HL-60/S4 treated with retinoic acid at 250 ng/mL for 4 days and 3 days (cell line): Measurements from ENCODE around the gene ARHGAP10.

ENCODE experiments used
- in situ Hi-C: fragments of 300-500 bp; cut with MboI; formaldehyde crosslinking; loops from 2 replicates; pipeline ENCODE4 v1.7.0; 2022; ENCODE audit warnings: low sequenced_read_pairs

The ARHGAP10 gene, protein sequence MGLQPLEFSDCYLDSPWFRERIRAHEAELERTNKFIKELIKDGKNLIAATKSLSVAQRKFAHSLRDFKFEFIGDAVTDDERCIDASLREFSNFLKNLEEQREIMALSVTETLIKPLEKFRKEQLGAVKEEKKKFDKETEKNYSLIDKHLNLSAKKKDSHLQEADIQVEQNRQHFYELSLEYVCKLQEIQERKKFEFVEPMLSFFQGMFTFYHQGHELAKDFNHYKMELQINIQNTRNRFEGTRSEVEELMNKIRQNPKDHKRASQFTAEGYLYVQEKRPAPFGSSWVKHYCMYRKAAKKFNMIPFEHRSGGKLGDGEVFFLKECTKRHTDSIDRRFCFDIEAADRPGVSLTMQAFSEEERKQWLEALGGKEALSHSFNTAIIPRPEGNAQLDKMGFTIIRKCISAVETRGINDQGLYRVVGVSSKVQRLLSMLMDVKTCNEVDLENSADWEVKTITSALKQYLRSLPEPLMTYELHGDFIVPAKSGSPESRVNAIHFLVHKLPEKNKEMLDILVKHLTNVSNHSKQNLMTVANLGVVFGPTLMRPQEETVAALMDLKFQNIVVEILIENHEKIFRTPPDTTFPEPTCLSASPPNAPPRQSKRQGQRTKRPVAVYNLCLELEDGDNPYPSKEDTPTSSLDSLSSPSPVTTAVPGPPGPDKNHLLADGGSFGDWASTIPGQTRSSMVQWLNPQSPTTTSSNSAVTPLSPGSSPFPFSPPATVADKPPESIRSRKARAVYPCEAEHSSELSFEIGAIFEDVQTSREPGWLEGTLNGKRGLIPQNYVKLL

DNA sequence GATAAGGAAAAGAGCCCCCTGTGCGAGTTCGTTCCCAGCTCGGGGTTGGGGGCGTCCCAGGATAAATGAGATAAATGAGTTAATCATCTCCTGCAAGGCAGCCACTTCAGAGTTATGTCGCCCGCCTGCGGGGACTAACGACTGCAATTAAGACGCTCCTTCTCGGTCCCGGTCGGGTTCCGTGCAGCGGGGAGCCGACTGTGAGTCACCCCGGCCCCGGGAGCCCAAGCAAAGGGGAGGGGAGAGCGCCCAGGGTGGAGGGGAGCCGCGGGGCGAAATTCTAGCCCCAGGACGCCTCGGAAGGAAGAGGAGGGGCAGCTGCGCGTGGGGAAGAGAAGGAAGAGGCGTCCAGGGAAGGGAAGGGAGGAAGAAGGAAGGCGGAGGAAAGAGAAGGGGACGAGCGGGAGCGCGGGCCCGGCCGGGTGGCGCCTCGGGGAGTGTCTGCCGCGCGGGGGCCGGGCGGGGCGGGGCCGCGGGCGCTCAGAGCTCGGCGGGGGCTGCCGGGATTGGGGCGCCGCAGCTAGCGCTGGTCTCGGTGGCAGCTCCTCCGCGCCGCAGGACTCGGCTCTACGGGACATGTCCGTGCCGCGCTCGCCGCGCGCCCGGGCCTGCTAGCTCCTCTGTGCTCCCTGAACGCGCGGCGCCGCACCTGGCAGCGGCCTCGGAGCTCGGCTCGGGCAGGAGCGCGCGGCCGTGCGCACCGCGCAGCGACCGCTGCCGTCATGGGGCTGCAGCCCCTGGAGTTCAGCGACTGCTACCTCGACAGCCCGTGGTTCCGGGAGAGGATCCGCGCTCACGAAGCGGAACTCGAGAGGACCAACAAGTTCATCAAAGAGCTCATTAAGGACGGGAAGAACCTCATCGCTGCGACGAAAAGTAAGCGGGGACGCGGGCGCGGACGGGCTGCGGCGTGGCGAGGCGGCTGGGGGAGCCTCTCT is at the start of gene ARHGAP10:
ARHGAP10 (plus strand) TSS at position 509 of the 938 bp plus-strand sequence; CDS start at position 723, 214 bp downstream.
- in situ Hi-C loops = no loop called here

DNA sequence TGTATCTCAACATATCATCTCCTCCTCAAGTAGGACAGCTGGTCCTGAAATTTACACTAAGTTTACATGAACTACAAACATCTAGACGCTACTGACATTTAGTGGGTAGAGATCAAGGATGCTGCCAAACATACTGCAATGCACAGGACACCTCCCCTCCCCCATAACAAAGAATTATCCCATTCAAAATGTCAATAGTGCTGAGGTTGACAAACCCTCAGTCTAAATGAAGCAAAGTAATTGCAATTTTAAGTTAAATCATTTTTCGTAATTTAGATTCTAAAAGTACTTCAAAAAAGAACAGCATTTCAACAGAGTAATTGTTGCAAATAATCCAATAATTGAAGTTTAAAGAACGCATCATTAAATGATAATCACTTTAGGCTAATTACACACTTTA is 49.1 kb upstream of the ARHGAP10 start:
- in situ Hi-C loops = no loop called here

DNA sequence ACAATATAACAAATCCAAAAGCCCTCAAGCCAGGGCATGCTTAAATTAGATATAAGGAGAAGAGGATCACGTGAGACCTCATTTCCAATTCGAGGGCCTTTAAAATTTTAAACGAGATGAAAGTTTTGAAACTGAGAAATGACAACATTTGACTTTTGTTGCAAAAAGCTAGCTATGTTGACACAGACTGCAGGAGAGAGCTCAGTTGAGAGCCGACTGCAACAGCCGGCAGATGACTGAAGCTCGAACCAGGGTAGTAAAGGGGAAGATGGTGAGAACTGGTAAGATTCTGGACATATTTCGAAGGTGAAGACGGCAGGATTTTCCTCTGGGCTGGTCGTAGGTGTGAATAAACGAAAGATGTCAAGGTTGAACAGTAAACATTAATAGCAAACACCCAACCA is 48.7 kb upstream of the ARHGAP10 start:
- in situ Hi-C loops = no loop called here

DNA sequence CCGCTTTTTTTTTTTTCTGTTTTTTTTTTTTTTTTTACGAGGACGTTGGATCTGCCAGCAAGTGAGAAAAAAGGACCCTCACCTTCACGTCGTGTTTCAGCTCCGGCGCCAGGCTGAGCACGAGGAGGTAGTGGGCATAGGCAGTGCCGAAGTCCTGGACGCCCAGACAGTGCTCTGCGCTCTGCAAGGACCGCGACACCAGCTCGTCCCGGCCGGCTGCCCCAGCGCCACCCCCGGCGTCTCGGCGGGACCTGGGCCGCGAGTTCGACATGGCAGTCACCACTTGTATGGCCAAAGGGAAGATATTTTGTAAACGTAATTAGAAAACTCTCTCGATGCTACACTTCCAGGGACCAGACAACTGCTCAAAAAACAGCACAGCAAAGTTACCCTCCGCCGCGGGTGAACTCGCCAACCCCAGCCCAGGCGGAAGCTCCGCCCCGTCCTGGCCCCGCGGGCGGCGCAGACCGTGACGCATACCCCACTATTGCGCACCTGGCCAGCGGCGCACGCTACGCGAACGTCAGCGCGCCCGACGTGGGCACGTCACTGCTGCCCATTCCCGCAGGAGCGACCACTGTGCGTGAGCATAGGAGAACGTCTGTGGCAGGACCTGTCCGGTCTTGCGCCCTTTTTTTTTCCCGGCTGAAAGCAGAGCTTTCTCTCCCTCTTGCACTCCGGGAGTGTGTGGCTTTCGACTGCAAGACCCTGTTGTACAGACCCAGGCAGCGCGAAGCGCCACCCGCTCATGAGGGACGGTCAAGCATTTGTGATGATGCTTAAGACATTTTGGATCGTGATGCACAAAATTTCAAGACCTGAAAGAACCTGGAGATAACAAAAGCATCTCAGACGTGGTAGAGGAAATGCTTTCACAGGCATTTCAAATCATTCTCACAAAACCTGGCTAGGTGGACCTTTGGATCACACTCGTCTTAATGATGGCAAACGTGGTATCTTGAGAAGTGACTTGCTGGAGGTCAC is 47.9 kb upstream of the ARHGAP10 start, which contains the start of gene PRMT9:
PRMT9 (minus strand) TSS at position 447 of the 984 bp plus-strand sequence; CDS start at position 271, 176 bp downstream.
- in situ Hi-C loops = no loop called here

DNA sequence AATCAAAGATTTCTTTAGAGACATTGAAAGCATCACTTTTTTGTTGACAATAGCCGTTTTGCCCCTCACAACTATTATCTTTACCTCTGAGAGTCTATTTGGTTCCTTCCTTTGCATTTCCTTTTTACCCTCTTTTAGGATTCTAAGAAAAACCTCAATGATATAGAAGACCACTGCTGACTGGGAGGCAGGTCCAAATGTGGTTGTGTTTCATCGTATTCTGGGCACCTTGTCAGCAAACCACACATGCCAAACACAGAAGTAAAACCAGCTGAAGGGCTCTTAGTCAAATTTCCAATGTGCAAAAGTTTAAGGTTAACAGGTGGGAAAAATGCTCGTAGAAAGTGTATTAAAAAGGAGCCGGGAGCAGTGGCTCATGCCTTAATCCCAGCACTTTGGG is 42.8 kb upstream of the ARHGAP10 start:
- in situ Hi-C loops = no loop called here

DNA sequence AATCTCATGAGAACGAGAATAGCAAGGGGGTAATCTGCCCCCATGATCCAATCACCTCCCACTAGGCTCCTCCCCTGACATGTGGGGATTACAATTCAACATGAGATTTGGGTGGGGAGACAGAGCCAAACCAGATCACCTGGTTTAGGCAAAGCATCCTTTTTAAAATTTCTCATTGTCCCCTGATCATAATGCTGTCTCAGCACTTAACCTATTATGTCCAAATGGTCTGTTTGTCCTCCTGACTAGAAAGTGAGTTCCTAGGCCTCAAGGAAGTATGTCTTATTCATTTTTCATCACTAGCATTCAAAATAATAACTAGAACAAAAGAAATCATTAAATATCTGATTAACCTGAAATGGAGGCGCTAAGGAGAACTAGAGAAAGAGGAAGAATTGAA is 40.1 kb upstream of the ARHGAP10 start:
- in situ Hi-C loops = no loop called here

DNA sequence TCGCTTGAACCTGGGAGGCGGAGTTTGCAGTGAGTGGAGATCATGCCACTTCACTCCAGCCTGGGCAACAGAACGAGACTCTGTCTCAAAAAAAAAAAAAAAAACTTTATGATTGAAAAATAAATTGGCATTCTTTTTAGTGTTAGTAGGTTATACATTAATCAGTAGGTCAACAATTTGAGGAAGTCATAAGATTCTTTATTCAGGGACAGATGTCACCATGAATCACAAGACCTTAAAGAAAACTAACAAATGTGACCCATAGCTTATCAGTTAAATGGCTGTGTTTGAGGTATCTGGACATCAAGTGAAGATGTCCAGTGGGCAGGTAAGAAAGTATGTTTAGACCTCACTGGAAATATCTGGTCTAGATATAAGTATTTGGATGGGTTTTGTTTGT is 38.7 kb upstream of the ARHGAP10 start:
- in situ Hi-C loops = no loop called here

DNA sequence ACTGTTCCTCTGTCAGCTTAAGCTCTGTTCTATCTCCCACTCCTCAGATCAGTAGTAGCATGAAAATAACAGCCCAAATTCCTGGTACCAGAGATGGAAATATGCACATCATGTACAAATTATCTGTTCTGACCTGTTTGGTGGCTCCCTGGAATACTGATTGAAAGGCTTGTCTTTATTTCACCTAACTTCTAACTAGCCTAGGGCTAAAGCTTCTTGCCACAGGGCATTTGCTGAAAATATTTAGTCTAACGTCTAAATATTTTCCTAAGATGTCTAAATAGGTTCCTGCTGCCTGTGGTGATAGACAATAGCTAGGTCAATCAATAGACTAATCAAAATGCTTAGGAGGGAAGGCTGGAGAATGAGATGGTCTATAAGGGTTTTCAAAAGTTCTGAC is 35.0 kb upstream of the ARHGAP10 start:
- in situ Hi-C loops = no loop called here

DNA sequence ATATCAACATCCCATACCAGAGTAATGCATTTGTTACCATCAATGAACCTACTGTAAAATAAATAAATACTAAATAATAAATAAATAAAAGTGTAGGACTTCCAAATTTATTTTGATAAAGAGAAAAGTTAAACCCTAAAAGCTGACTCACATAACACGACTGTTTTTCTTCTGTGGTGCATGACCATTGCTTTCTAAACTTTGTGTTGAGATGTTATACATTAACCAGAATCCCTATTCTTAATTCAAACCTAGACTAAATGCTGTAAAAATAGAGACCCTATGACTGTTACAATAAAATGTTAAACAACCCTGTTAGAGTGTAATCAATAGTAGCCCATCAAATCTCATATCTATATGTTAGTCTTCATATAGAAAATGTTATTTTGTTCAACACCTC is 27.0 kb upstream of the ARHGAP10 start:
- in situ Hi-C loops = no loop called here

DNA sequence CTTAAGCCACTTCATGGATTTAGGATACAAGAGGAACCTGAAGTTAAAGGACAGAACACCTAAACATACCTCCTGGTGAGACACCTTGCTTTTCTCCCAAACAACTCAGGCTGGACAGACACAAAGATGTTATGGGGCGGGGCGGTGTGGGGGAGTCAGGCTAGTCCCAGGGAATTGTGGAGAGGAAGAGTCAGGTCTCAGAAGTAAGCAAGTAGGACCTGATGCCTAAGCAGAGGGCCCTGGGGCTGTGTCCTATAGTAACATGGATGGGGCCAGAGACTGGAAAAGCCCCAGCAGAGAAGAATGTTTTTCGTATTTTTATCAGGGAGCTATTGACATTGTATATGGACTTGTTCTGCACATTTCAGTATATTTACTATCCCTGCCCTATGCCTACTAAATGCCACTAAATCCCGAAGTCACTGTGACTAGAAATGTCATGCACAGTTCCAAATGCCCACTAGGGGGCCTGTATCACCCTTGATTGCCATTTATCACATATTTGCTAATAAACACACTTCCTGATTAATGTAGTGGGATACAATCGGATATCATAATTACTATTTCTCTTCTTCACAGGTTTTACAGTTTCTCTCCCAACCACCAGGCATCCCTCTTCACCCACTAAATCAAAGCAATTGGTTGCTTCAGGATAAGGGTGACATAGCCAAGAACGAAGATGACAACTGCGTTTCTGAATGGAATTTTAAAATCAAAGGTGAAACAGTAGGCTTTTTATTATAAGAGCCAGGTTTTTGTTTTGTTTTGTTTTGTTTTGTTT is 23.8 kb upstream of the ARHGAP10 start:
- in situ Hi-C loops = no loop called here

DNA sequence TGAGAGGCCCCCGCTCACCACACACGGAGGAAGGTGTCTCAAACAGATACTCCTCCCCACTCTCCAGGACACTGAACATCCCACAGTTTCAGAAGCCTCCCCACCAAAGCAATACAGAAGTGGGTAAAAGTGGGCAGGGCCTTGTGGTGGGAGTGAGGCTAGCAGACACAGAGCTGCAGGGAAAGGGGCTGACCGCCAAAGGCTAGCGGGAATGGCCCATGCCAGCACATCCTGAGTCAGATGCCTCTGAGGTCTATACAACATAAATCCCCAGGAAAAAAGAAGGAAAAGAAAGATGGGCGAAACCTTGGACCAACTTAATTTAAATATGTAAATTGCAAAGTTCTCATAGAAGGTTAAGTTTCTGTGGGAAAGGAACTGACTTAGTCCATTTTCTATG is 21.9 kb upstream of the ARHGAP10 start:
- in situ Hi-C loops = no loop called here

DNA sequence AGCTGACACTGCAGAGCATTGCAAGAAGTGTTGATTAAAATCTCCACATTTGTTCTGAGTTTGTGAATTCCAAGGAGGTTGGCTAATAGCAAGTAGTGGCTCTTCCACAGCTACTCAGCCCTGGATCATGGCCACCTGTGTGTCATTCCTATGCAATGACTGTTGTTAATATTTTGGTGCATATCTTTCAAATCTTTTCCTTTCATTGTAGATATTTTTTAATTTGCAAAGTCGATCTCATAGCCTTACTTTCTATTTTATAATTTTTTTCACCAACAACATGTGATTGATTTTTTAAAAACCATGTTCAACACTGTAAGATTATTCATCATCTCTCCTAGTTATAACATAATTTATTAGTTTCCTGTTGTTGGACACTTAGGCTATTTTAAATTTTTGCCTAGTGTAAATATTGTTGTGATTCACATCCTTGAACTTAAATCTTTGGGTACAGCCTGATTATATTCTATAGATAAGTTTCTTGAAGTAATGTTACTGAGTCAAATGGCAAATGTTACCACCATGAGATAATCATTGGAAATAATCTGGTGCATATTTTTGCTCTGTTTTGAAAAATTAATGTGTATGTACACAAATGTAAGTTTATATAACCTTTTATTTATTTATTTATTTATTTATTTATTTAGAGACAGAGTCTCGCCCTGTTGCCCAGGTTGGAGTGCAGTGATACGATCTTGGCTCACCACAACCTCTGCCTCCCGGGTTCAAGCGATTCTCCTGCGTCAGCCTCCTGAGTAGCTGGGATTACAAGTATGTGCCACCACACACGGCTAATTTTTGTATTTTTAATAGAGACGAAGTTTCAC is 17.1 kb upstream of the ARHGAP10 start:
- in situ Hi-C loops = no loop called here

DNA sequence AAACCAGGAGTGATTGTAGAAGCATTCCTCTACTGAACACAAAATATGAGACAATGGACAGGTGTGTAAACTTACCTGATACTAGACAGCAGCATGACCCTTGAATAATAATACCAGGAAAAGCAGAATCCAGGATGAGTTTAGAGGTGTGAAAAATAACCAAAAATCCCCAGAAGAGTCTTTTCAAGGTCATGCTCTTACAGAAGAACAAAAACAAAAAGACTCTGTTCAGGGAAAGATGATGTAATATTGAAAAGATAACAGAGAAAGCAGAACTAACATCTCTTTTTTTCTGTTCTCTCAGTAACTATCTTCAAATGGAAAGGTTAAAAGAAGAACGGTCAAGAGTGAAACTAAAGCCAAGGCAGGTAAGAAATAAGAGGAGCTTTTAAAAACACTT is 14.0 kb upstream of the ARHGAP10 start:
- in situ Hi-C loops = no loop called here

DNA sequence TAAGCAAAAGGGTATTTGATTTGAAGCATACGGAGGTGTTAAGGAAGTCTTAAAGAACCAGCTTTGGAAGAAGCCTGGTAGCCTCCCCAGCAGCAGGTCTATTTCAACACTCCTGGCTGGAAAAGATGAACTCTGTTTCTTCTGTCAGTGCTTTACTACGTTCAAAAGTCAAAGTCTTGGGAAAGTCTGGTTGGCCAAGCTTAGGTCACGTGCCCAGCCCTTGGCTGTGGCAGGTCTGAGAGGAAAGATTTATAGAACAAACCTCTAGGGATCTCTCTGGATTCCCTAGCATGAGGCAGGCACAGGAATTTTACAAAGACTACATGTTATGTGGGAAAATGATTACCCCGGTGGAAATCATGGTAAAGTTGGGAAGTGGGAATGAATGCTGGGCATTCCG is 8.6 kb upstream of the ARHGAP10 start:
- in situ Hi-C loops = no loop called here

DNA sequence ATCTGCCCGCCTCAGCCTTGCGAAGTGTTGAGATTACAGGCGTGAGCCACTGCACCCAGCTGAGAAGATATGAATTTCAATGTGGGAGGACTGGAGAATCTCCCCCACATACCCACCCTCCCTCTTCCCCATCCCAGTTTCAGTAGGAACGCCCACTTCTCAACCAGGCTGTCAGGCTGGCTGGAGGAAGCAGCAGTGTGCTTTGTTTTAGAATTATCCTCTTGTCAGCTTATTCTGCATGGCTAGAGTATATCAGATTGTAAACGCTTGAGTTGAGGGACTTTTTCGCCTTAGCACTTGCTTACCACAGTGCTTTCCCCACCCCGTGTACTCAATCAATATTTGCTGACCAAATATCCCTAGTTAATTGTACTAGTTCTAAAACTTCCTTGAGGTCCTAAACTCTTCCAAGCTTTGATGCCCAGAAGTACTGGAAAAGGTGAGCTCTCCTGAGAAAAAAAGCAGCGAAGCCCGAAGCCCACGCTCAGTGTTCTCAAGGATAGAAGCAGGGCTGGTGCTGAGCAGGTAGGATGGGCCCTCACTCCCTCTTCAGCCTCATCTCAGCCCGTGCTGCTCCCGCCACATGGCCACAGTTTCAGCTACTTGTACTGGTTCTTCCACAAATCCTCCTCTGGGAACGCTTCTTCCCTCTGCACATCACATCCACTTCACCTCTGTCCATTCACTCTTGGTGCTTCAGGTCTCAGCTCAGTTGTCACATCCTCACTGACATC is 7.3 kb upstream of the ARHGAP10 start:
- in situ Hi-C loops = no loop called here

DNA sequence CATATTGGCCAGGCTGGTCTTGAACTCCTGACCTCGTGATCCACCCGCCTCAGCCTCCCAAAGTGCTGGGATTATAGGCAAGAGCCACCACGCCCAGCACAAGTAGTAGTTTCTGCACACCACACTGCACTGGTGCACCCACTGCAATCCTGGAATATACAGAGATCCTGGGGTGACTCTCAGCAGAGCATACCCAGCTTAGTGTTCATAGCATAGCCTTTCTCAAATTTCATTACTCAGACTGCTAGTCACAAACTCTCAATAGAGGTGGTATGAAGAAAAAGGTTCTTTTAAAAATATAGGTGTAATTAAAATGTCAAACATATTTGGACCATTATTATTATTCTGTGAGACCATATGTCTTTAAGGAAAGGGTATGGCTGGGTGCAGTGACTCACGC is 6.2 kb upstream of the ARHGAP10 start:
- in situ Hi-C loops = no loop called here

DNA sequence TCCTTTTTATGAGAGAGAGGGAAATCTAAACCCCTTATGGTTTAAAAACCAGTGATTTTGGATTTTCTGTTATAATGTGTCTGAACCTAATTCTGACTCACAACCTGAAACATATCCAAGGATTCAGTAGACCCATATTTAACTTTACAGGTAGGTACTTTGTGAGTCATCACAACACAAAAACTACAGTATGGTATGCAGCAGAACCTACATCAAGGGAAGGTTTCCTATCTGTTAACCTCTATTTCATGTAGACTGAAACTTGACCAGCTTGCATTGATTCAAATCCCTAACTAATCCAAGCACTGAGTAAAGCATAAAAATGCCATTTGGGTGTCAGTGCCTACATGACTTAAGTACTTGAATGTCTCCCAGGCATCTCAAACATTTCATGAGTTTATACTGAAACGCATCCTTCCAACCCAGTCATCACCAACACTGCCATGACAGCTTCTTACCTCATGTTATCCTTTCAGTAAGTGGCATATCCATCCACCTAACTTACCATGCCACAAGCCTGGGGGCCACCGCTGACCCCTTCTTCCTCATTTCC is 4.3 kb upstream of the ARHGAP10 start:
- in situ Hi-C loops = no loop called here
